NCI-H1092 treated with DMSO at 0.1 percent for 48 hours (cell line): ENCODE results near the gene KLHL15.

Source experiments
- DNase-seq: peaks from one replicate; lab custom pipeline; 2025; lab: John Stamatoyannopoulos, UW

Gene KLHL15

GRCh38 chrX:23952984-23953907 lies 73.7 kb downstream of the KLHL15 start:
- DNase-seq = no peak

DNA sequence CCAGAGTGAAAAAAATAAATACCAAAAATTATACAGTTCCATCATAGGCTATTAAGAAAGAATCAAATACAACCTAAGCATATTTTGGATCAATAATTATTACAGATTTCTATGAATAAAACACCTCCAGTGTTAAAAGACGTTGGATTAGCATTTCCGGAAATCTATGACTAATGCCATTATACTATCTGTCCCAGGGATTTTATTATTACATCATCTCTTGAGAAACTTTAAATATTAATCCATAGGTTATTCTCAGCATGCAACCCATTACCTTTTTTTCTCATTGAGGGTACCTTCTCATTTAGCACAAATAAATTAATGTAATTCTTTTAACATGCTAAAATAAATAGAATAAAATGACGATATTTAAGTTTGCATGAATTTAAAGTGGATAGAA lies 74.6 kb downstream of the KLHL15 start:
- DNase-seq = no peak

GRCh38 chrX:23945206-23945605 lies 81.8 kb downstream of the KLHL15 start:
- DNase-seq = no peak

- no peak for DNase-seq
Observed at GRCh38 chrX:23944234-23944633, 82.8 kb downstream of the KLHL15 start.

- no peak for DNase-seq
Observed at GRCh38 chrX:23939203-23939602, 87.8 kb downstream of the KLHL15 start.

- DNase-seq = no peak
Observed at GRCh38 chrX:23938690-23939089, 88.3 kb downstream of the KLHL15 start.

- no peak for DNase-seq
Observed at GRCh38 chrX:23937100-23937499, 89.9 kb downstream of the KLHL15 start.

GRCh38 chrX:23936180-23936579 lies 90.8 kb downstream of the KLHL15 start:
- DNase-seq = no peak

- DNase-seq = no peak
Observed at GRCh38 chrX:23935106-23935505, 91.9 kb downstream of the KLHL15 start.
